Measurements from ENCODE around the gene PVRIG.
A peak's percentile ranks its signal among the peaks of the same experiment; 100 is the strongest.
"Not testable (repeated sequence)": the region's sequence is repeated elsewhere in the genome, so short reads cannot be mapped to it uniquely, and the experiment has no call there.

PVRIG gene

GRCh38 chr7:100195222-100195621 lies 24.5 kb upstream of the PVRIG start:
- DNase-seq (ENCODE audit: low spot score): no peak
- FAIRE-seq: no peak

GRCh38 chr7:100195901-100196322 lies 23.8 kb upstream of the PVRIG start:
- DNase-seq (ENCODE audit: low spot score); FAIRE-seq: not testable (repeated sequence)

- FAIRE-seq (no peak), DNase-seq (ENCODE audit: low spot score) (no peak)
These were observed 21.5 kb upstream of the PVRIG start for GRCh38 chr7:100198266-100198665.

GRCh38 chr7:100200693-100201092 lies 19.1 kb upstream of the PVRIG start:
- DNase-seq (ENCODE audit: low spot score): no peak
- no peak for FAIRE-seq

GRCh38 chr7:100204454-100204853 lies 15.3 kb upstream of the PVRIG start:
- FAIRE-seq (no peak), DNase-seq (ENCODE audit: low spot score) (no peak)

GRCh38 chr7:100208911-100209408 lies 10.8 kb upstream of the PVRIG start:
- DNase-seq (ENCODE audit: low spot score) (no peak), FAIRE-seq (no peak)

GRCh38 chr7:100209493-100209892 lies 10.3 kb upstream of the PVRIG start:
- DNase-seq (ENCODE audit: low spot score) (no peak), FAIRE-seq (no peak)

- DNase-seq (ENCODE audit: low spot score) (no peak), FAIRE-seq (no peak)
These were observed 8.9 kb upstream of the PVRIG start for GRCh38 chr7:100210805-100211204.

GRCh38 chr7:100211342-100211780 lies 8.4 kb upstream of the PVRIG start:
- FAIRE-seq: no peak
- no peak for DNase-seq (ENCODE audit: low spot score)

GRCh38 chr7:100212631-100213286 lies 7.0 kb upstream of the PVRIG start:
- no peak for FAIRE-seq

GRCh38 chr7:100213672-100214071 lies 6.1 kb upstream of the PVRIG start:
- no peak for FAIRE-seq
- peak; percentile 11 for DNase-seq (ENCODE audit: low spot score)

More at GRCh38 chr7:100212631-100213286, 7.0 kb upstream of the PVRIG start:
- peak; percentile 3 for DNase-seq (ENCODE audit: low spot score)

GRCh38 chr7:100214356-100214755 lies 5.4 kb upstream of the PVRIG start:
- peak; percentile 4 for DNase-seq (ENCODE audit: low spot score)
- FAIRE-seq: not testable (repeated sequence)

GRCh38 chr7:100215895-100216294 lies 3.9 kb upstream of the PVRIG start:
- DNase-seq (ENCODE audit: low spot score) (no peak), FAIRE-seq (no peak)

GRCh38 chr7:100217934-100218333 lies 1.8 kb upstream of the PVRIG start:
- FAIRE-seq: peak; percentile 23

GRCh38 chr7:100219271-100219737 lies 445 bp upstream of the PVRIG start:
- FAIRE-seq (no peak), DNase-seq (ENCODE audit: low spot score) (no peak)

More at GRCh38 chr7:100217934-100218333, 1.8 kb upstream of the PVRIG start:
- DNase-seq (ENCODE audit: low spot score): not testable (repeated sequence)

GRCh38 chr7:100220586-100221230 lies 959 bp downstream of the PVRIG start:
- DNase-seq (ENCODE audit: low spot score) (no peak), FAIRE-seq (no peak)

GRCh38 chr7:100221231-100221718 lies 1.5 kb downstream of the PVRIG start:
- no peak for DNase-seq (ENCODE audit: low spot score)
- FAIRE-seq: no peak

- FAIRE-seq: no peak
These were observed 2.2 kb downstream of the PVRIG start for GRCh38 chr7:100221767-100222444.

GRCh38 chr7:100222445-100223132 lies 2.8 kb downstream of the PVRIG start:
- no peak for FAIRE-seq
- DNase-seq (ENCODE audit: low spot score): no peak

More at GRCh38 chr7:100221767-100222444, 2.2 kb downstream of the PVRIG start:
- no peak for DNase-seq (ENCODE audit: low spot score)

- not testable (repeated sequence) for DNase-seq (ENCODE audit: low spot score); FAIRE-seq
These were observed 3.7 kb downstream of the PVRIG start for GRCh38 chr7:100223376-100223927.

GRCh38 chr7:100224891-100225290 lies 5.1 kb downstream of the PVRIG start:
- FAIRE-seq; DNase-seq (ENCODE audit: low spot score): not testable (repeated sequence)
